ENCODE data around the gene PCSK4.
A peak's percentile ranks its signal among the peaks of the same experiment; 100 is the strongest.

PCSK4 gene

GRCh38 chr19:1524287-1524971 lies 34.3 kb upstream of the PCSK4 start:
- no peak overlapping the region for H3K27ac ChIP-seq (replicated peaks; ENCODE audit: low read length)
- H4K8ac ChIP-seq (ENCODE audit: low read depth, low read length), result peak overlapping the region; percentile 52
- peak overlapping the region; percentile 89 for H3K9ac ChIP-seq (ENCODE audit: low read depth, low read length, poor library complexity)
- H3K23ac ChIP-seq (ENCODE audit: low read depth, low read length, poor library complexity), result peak overlapping the region; percentile 94
- peak overlapping the region; percentile 69 for H3K4me2 ChIP-seq (ENCODE audit: insufficient read depth, low read length, poor library complexity, severe bottlenecking)
- no CpG with 5 or more reads among the region's 49 CpGs for WGBS, 2 donors (ENCODE audit: extremely low coverage in 2 of 2, insufficient read length in 2 of 2, insufficient replicate concordance in 1 of 2)
- H3K79me1 ChIP-seq (ENCODE audit: low read depth, low read length), result peaks cover 2% of the 10 kb centered on the region
- peak overlapping the region; percentile 33 to 78 for H3K4me3 ChIP-seq (ENCODE audit: low read length in 2 of 2)
- peaks cover 4 to 6% of the 10 kb centered on the region in 2 donors for H3K4me1 ChIP-seq (ENCODE audit: control insufficient read depth in 2 of 2, insufficient read depth in 1 of 2, low read depth in 1 of 2, low read length in 2 of 2)
- peak overlapping the region; percentile 63 for H2AK5ac ChIP-seq (ENCODE audit: low read depth, low read length)
- H3K9me3 ChIP-seq (replicated peaks in 1 of 2; ENCODE audit: control insufficient read depth in 2 of 2, insufficient read depth in 1 of 2, low read depth in 1 of 2, low read length in 2 of 2), result peaks cover 0 to 5% of the 10 kb centered on the region in 2 donors
- no peak for DNase-seq (ENCODE audit: low spot score)
- no peaks in the 10 kb centered on the region for H3K36me3 ChIP-seq (replicated peaks in 1 of 2; ENCODE audit: control insufficient read depth in 2 of 2, insufficient read depth in 2 of 2, low read length in 2 of 2)
- H4K91ac ChIP-seq (ENCODE audit: low read depth, low read length, poor library complexity), result no peak overlapping the region
- peak overlapping the region; percentile 8 for H2BK15ac ChIP-seq (ENCODE audit: low read length)
- peak overlapping the region; percentile 74 for H3K18ac ChIP-seq (ENCODE audit: low read length)
- H2BK120ac ChIP-seq (ENCODE audit: low read depth, low read length), result no peak overlapping the region
- H3K27me3 ChIP-seq (ENCODE audit: control insufficient read depth in 3 of 3, insufficient read depth in 3 of 3, low read depth in 1 of 3, low read length in 3 of 3), result peaks cover 8 to 53% (median 31%) of the 10 kb centered on the region in 3 experiments
- no peak overlapping the region for H3K4ac ChIP-seq (ENCODE audit: low read length)
- H2AFZ ChIP-seq (ENCODE audit: low read length), result peak overlapping the region; percentile 69
- H2BK12ac ChIP-seq (ENCODE audit: low read length), result peak overlapping the region; percentile 98
- no peak overlapping the region for H2BK5ac ChIP-seq (ENCODE audit: low read length)
- H3K14ac ChIP-seq (ENCODE audit: low read length), result peak overlapping the region; percentile 39

GRCh38 chr19:1523412-1524286 lies 33.5 kb upstream of the PCSK4 start, which contains the start of gene PLK5:
PLK5 (plus strand) TSS chr19:1524077; CDS start chr19:1526997, 2,920 bp downstream.
- Histone ChIP-seq H2AK5ac (ENCODE audit: low read depth, low read length) (peak within 1 kb of the TSS; percentile 63), H3K4me1 (ENCODE audit: control insufficient read depth in 2 of 2, insufficient read depth in 1 of 2, low read depth in 1 of 2, low read length in 2 of 2) (peaks cover 4 to 6% of the 10 kb centered on the region in 2 donors), H3K36me3 (replicated peaks in 1 of 2; ENCODE audit: control insufficient read depth in 2 of 2, insufficient read depth in 2 of 2, low read length in 2 of 2) (no peaks in the 10 kb centered on the region), H3K4ac (ENCODE audit: low read length) (no peak within 1 kb of the TSS), H3K23ac (ENCODE audit: low read depth, low read length, poor library complexity) (peak within 1 kb of the TSS; percentile 94), H2BK120ac (ENCODE audit: low read depth, low read length) (no peak within 1 kb of the TSS), H3K4me2 (ENCODE audit: insufficient read depth, low read length, poor library complexity, severe bottlenecking) (peak within 1 kb of the TSS; percentile 69), H2AFZ (ENCODE audit: low read length) (peak within 1 kb of the TSS; percentile 69), H2BK5ac (ENCODE audit: low read length) (no peak within 1 kb of the TSS), H2BK15ac (ENCODE audit: low read length) (peak within 1 kb of the TSS; percentile 8), H3K9ac (ENCODE audit: low read depth, low read length, poor library complexity) (peak within 1 kb of the TSS; percentile 89), H3K27ac (replicated peaks; ENCODE audit: low read length) (no peak within 1 kb of the TSS), H3K79me1 (ENCODE audit: low read depth, low read length) (peaks cover 2% of the 10 kb centered on the region), H3K14ac (ENCODE audit: low read length) (peak within 1 kb of the TSS; percentile 71), H4K91ac (ENCODE audit: low read depth, low read length, poor library complexity) (no peak within 1 kb of the TSS), H3K18ac (ENCODE audit: low read length) (peak within 1 kb of the TSS; percentile 87), H3K4me3 (ENCODE audit: low read length in 2 of 2) (peak within 1 kb of the TSS; percentile 33 to 78), H2BK12ac (ENCODE audit: low read length) (peak within 1 kb of the TSS; percentile 98), H3K27me3 (ENCODE audit: control insufficient read depth in 3 of 3, insufficient read depth in 3 of 3, low read depth in 1 of 3, low read length in 3 of 3) (peaks cover 8 to 57% (median 31%) of the 10 kb centered on the region in 3 experiments), H4K8ac (ENCODE audit: low read depth, low read length) (peak within 1 kb of the TSS; percentile 52), H3K9me3 (replicated peaks in 1 of 2; ENCODE audit: control insufficient read depth in 2 of 2, insufficient read depth in 1 of 2, low read depth in 1 of 2, low read length in 2 of 2) (peaks cover 0 to 5% of the 10 kb centered on the region in 2 donors)
- DNase-seq (ENCODE audit: low spot score), result no peak
- WGBS, 2 donors (ENCODE audit: extremely low coverage in 2 of 2, insufficient read length in 2 of 2, insufficient replicate concordance in 1 of 2), result no CpG with 5 or more reads among the region's 92 CpGs

- Histone ChIP-seq H3K36me3 (replicated peaks in 1 of 2; ENCODE audit: control insufficient read depth in 2 of 2, insufficient read depth in 2 of 2, low read length in 2 of 2) (no peaks in the 10 kb centered on the region), H3K9ac (ENCODE audit: low read depth, low read length, poor library complexity) (no peak overlapping the region), H3K18ac (ENCODE audit: low read length) (peak overlapping the region; percentile 17), H3K4me1 (ENCODE audit: control insufficient read depth in 2 of 2, insufficient read depth in 1 of 2, low read depth in 1 of 2, low read length in 2 of 2) (peaks cover 4 to 6% of the 10 kb centered on the region in 2 donors), H4K8ac (ENCODE audit: low read depth, low read length) (no peak overlapping the region), H3K4me2 (ENCODE audit: insufficient read depth, low read length, poor library complexity, severe bottlenecking) (no peak overlapping the region), H4K91ac (ENCODE audit: low read depth, low read length, poor library complexity) (no peak overlapping the region), H3K27me3 (ENCODE audit: control insufficient read depth in 3 of 3, insufficient read depth in 3 of 3, low read depth in 1 of 3, low read length in 3 of 3) (peaks cover 8 to 62% (median 33%) of the 10 kb centered on the region in 3 experiments), H3K9me3 (replicated peaks in 1 of 2; ENCODE audit: control insufficient read depth in 2 of 2, insufficient read depth in 1 of 2, low read depth in 1 of 2, low read length in 2 of 2) (peaks cover 0 to 5% of the 10 kb centered on the region in 2 donors), H2BK120ac (ENCODE audit: low read depth, low read length) (no peak overlapping the region), H2AFZ (ENCODE audit: low read length) (no peak overlapping the region), H2BK15ac (ENCODE audit: low read length) (no peak overlapping the region), H3K27ac (replicated peaks; ENCODE audit: low read length) (no peak overlapping the region), H2BK5ac (ENCODE audit: low read length) (no peak overlapping the region), H3K4ac (ENCODE audit: low read length) (no peak overlapping the region), H2AK5ac (ENCODE audit: low read depth, low read length) (peak overlapping the region; percentile 24), H3K23ac (ENCODE audit: low read depth, low read length, poor library complexity) (no peak overlapping the region), H3K14ac (ENCODE audit: low read length) (no peak overlapping the region), H3K79me1 (ENCODE audit: low read depth, low read length) (peaks cover 2% of the 10 kb centered on the region), H3K4me3 (ENCODE audit: low read length in 2 of 2) (no peak overlapping the region), H2BK12ac (ENCODE audit: low read length) (no peak overlapping the region)
- no peak for DNase-seq (ENCODE audit: low spot score)
- WGBS, 2 donors (ENCODE audit: extremely low coverage in 2 of 2, insufficient read length in 2 of 2, insufficient replicate concordance in 1 of 2), result no CpG with 5 or more reads among the region's 18 CpGs
These were observed 32.7 kb upstream of the PCSK4 start for GRCh38 chr19:1522838-1523237.

- Histone ChIP-seq H3K4me1 (ENCODE audit: control insufficient read depth in 2 of 2, insufficient read depth in 1 of 2, low read depth in 1 of 2, low read length in 2 of 2) (peaks cover 4 to 6% of the 10 kb centered on the region in 2 donors), H2BK12ac (ENCODE audit: low read length) (no peak overlapping the region), H2BK5ac (ENCODE audit: low read length) (peak overlapping the region; percentile 29), H3K14ac (ENCODE audit: low read length) (no peak overlapping the region), H2BK120ac (ENCODE audit: low read depth, low read length) (no peak overlapping the region), H3K9ac (ENCODE audit: low read depth, low read length, poor library complexity) (no peak overlapping the region), H4K91ac (ENCODE audit: low read depth, low read length, poor library complexity) (no peak overlapping the region), H3K27me3 (ENCODE audit: control insufficient read depth in 3 of 3, insufficient read depth in 3 of 3, low read depth in 1 of 3, low read length in 3 of 3) (peaks cover 8 to 62% (median 33%) of the 10 kb centered on the region in 3 experiments), H3K4me3 (ENCODE audit: low read length in 2 of 2) (no peak overlapping the region), H3K36me3 (replicated peaks in 1 of 2; ENCODE audit: control insufficient read depth in 2 of 2, insufficient read depth in 2 of 2, low read length in 2 of 2) (no peaks in the 10 kb centered on the region), H2AK5ac (ENCODE audit: low read depth, low read length) (peak overlapping the region; percentile 24), H2BK15ac (ENCODE audit: low read length) (no peak overlapping the region), H3K27ac (replicated peaks; ENCODE audit: low read length) (no peak overlapping the region), H3K4ac (ENCODE audit: low read length) (no peak overlapping the region), H3K18ac (ENCODE audit: low read length) (no peak overlapping the region), H2AFZ (ENCODE audit: low read length) (no peak overlapping the region), H3K23ac (ENCODE audit: low read depth, low read length, poor library complexity) (peak overlapping the region; percentile 52), H3K9me3 (replicated peaks in 1 of 2; ENCODE audit: control insufficient read depth in 2 of 2, insufficient read depth in 1 of 2, low read depth in 1 of 2, low read length in 2 of 2) (peaks cover 0 to 5% of the 10 kb centered on the region in 2 donors), H3K79me1 (ENCODE audit: low read depth, low read length) (peaks cover 2% of the 10 kb centered on the region), H3K4me2 (ENCODE audit: insufficient read depth, low read length, poor library complexity, severe bottlenecking) (no peak overlapping the region), H4K8ac (ENCODE audit: low read depth, low read length) (no peak overlapping the region)
- WGBS, 2 donors (ENCODE audit: extremely low coverage in 2 of 2, insufficient read length in 2 of 2, insufficient replicate concordance in 1 of 2), result no CpG with 5 or more reads among the region's 10 CpGs
- DNase-seq (ENCODE audit: low spot score), result no peak
These were observed 31.9 kb upstream of the PCSK4 start for GRCh38 chr19:1522061-1522460.
